ENCODE measurements around the gene PPP2R5C.

GRCh38 chr14:101965181-101965544, 203.7 kb downstream of the PPP2R5C start:
- no peak for TF ChIP-seq CTCF (IDR thresholded peaks at IDR 0.05; ENCODE audit: low read depth, low read length, poor library complexity, severe bottlenecking)
- TF ChIP-seq EZH2phosphoT487 (IDR thresholded peaks at IDR 0.05; ENCODE audit: borderline replicate concordance, low read length), result no peak

Measured in DOHH2 (cell line).